CD4-positive, CD25-positive, alpha-beta regulatory T cell (primary cell): ENCODE data around the gene STARD13. TPM values are rescaled to one million over a fixed set of nuclear protein-coding genes. Genes with fewer than 3 reads are reported as not detected.

Experiments used
- ATAC-seq, 2 donors: fragments of 150-1000 bp; cut with Tn5 transposase; one replicate each; pipeline ENCODE4 v1.10.0; 2021; ENCODE audit warnings: low read depth in 2 of 2, moderate number of reproducible peaks in 2 of 2, moderate library complexity in 1 of 2
- DNase-seq, 3 donors: peaks; one replicate each; pipeline versions ENCODE4 v3.0.0 to v3.0.0-alpha.2; 2012 to 2022; ENCODE audit warnings: mixed read lengths in 1 of 3
- H3K27ac ChIP-seq: one replicate; pipeline ENCODE4 v1.7.0; 2013; ENCODE audit warnings: mild to moderate bottlenecking, low read length; ENCODE audit not compliant: insufficient read depth, poor library complexity, severe bottlenecking
- H3K27me3 ChIP-seq: one replicate; pipeline ENCODE4 v1.7.0; 2013; ENCODE audit warnings: low read length; ENCODE audit not compliant: control insufficient read depth, insufficient read depth
- H3K36me3 ChIP-seq: one replicate; pipeline ENCODE4 v1.7.0; 2013; ENCODE audit warnings: mild to moderate bottlenecking, low read length, moderate library complexity; ENCODE audit not compliant: control insufficient read depth, insufficient read depth
- H3K4me1 ChIP-seq: 2 replicates; pipeline ENCODE4 v1.7.0; 2013; ENCODE audit warnings: mild to moderate bottlenecking, low read length; ENCODE audit not compliant: insufficient read depth, control insufficient read depth, poor library complexity, severe bottlenecking
- H3K4me3 ChIP-seq: one replicate; pipeline ENCODE4 v1.7.0; 2013; ENCODE audit warnings: low read depth, mild to moderate bottlenecking, low read length, moderate library complexity
- H3K9me3 ChIP-seq, 2 experiments: 1 replicate in 1 of 2; 2 replicates in 1 of 2; pipeline ENCODE4 v1.7.0; 2013; ENCODE audit warnings: low read length in 2 of 2, mild to moderate bottlenecking in 1 of 2, moderate library complexity in 1 of 2; ENCODE audit not compliant: control insufficient read depth in 2 of 2
- H3K27ac Mint-ChIP-seq, 3 donors: one replicate each; pipeline ENCODE4 v1.8.0; 2020 to 2022; ENCODE audit warnings: mild to moderate bottlenecking in 3 of 3, mixed read lengths in 3 of 3, moderate library complexity in 2 of 3
- H3K27me3 Mint-ChIP-seq: one replicate; pipeline ENCODE4 v1.8.0; 2022; ENCODE audit warnings: mild to moderate bottlenecking, mixed read lengths
- H3K36me3 Mint-ChIP-seq: one replicate; pipeline ENCODE4 v1.8.0; 2020; ENCODE audit warnings: mixed read lengths
- H3K4me1 Mint-ChIP-seq, 4 donors: one replicate each; pipeline ENCODE4 v1.8.0; 2020 to 2022; ENCODE audit warnings: mixed read lengths in 4 of 4, mild to moderate bottlenecking in 1 of 4
- H3K4me3 Mint-ChIP-seq, 4 donors: one replicate each; pipeline ENCODE4 v1.8.0; 2020 to 2022; ENCODE audit warnings: mild to moderate bottlenecking in 4 of 4, mixed read lengths in 4 of 4, moderate library complexity in 3 of 4
- H3K9me3 Mint-ChIP-seq, 7 donors: one replicate each; pipeline ENCODE4 v1.8.0; 2020 to 2022; ENCODE audit warnings: mixed read lengths in 7 of 7, mild to moderate bottlenecking in 3 of 7, moderate library complexity in 2 of 7
- polyA plus RNA-seq, 4 donors: library from polyadenylated mRNA; unstranded; fragments of 300-500 nt; fragmentation: Illumina TruSeq; gene quantifications; one replicate each; pipeline ENCODE4 v1.2.3, GENCODE V29; 2021
- total RNA-seq: library from RNA; stranded (reverse); gene quantifications from one replicate; pipeline ENCODE4 v1.2.3, GENCODE V29; 2022

Gene STARD13
- total and polyA plus RNA-seq, 5 donors from 2014 or later: not detected

- no peak for ATAC-seq
- no peaks in the 10 kb centered on the region for H3K9me3 ChIP-seq
- H3K4me3 Mint-ChIP-seq: no peak overlapping the region
- DNase-seq: no peak
- no peak overlapping the region for H3K27ac Mint-ChIP-seq
- H3K9me3 Mint-ChIP-seq: peaks cover 0 to 12% (median 3%) of the 10 kb centered on the region in 7 donors
- no peak overlapping the region for H3K27ac ChIP-seq
- no peaks in the 10 kb centered on the region for H3K4me1 Mint-ChIP-seq
- H3K27me3 ChIP-seq: peaks cover 2% of the 10 kb centered on the region
- no peaks in the 10 kb centered on the region for H3K36me3 Mint-ChIP-seq
- H3K36me3 ChIP-seq: no peaks in the 10 kb centered on the region
- H3K4me3 ChIP-seq: no peak overlapping the region
- H3K27me3 Mint-ChIP-seq: peaks cover 11% of the 10 kb centered on the region
- H3K4me1 ChIP-seq: no peaks in the 10 kb centered on the region
Observed at GRCh38 chr13:33235564-33235963, 50.0 kb downstream of the STARD13 start.

DNA sequence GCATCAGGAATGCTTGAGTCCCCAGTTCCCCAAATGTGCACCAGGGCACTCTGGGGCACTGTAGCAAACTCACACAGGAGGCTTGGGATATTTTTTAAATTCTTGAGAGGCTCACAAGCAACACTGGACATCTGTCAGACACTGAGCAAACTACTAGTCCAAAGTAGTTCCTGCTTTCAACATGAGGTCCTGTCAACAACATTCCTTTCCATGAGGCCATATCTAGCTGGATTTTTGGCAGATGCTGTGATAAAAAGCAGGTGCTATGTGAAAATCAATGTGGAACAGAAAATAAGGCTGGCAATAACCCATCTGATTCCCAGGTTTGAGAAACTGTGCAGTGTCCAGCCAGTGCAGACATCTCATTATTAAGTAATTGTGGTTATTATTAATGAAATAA, 50.5 kb downstream of the STARD13 start:
- Histone ChIP-seq H3K4me3 (no peak overlapping the region), H3K36me3 (no peaks in the 10 kb centered on the region), H3K4me1 (no peaks in the 10 kb centered on the region), H3K27ac (no peak overlapping the region), H3K9me3 (no peaks in the 10 kb centered on the region), H3K27me3 (peaks cover 2% of the 10 kb centered on the region)
- Mint-ChIP-seq H3K27me3 (peaks cover 11% of the 10 kb centered on the region), H3K4me1 (no peaks in the 10 kb centered on the region), H3K36me3 (no peaks in the 10 kb centered on the region), H3K27ac (no peak overlapping the region), H3K4me3 (no peak overlapping the region), H3K9me3 (peaks cover 0 to 12% (median 3%) of the 10 kb centered on the region in 7 donors)
- ATAC-seq (no peak), DNase-seq (no peak)

GRCh38 chr13:33233547-33233946, 52.0 kb downstream of the STARD13 start:
- H3K9me3 Mint-ChIP-seq: peaks cover 0 to 12% (median 3%) of the 10 kb centered on the region in 7 donors
- DNase-seq (no peak), ATAC-seq (no peak)
- peaks cover 0 to 3% (median 3%) of the 10 kb centered on the region in 4 donors for H3K4me1 Mint-ChIP-seq
- Histone ChIP-seq H3K27me3 (peaks cover 2% of the 10 kb centered on the region), H3K36me3 (no peaks in the 10 kb centered on the region), H3K9me3 (no peaks in the 10 kb centered on the region), H3K4me3 (no peak overlapping the region), H3K27ac (no peak overlapping the region), H3K4me1 (peaks cover 3% of the 10 kb centered on the region)
- H3K27ac Mint-ChIP-seq: peak overlapping the region in 1 of 3 donors; percentile 54
- H3K4me3 Mint-ChIP-seq: no peak overlapping the region
- no peaks in the 10 kb centered on the region for H3K36me3 Mint-ChIP-seq
- peaks cover 5% of the 10 kb centered on the region for H3K27me3 Mint-ChIP-seq

- H3K27ac Mint-ChIP-seq: no peak overlapping the region
- peaks cover 2% of the 10 kb centered on the region for H3K27me3 ChIP-seq
- peaks cover 0 to 5% (median 3%) of the 10 kb centered on the region in 4 donors for H3K4me1 Mint-ChIP-seq
- H3K9me3 ChIP-seq: no peaks in the 10 kb centered on the region
- no peak overlapping the region for H3K4me3 Mint-ChIP-seq
- H3K36me3 ChIP-seq: no peaks in the 10 kb centered on the region
- DNase-seq (no peak), ATAC-seq (no peak)
- no peaks in the 10 kb centered on the region for H3K36me3 Mint-ChIP-seq
- no peak overlapping the region for H3K4me3 ChIP-seq
- peaks cover 5% of the 10 kb centered on the region for H3K27me3 Mint-ChIP-seq
- H3K27ac ChIP-seq: no peak overlapping the region
- peaks cover 0 to 12% (median 3%) of the 10 kb centered on the region in 7 donors for H3K9me3 Mint-ChIP-seq
- H3K4me1 ChIP-seq: peaks cover 3% of the 10 kb centered on the region
Observed at GRCh38 chr13:33232883-33233282, 52.7 kb downstream of the STARD13 start.

DNA sequence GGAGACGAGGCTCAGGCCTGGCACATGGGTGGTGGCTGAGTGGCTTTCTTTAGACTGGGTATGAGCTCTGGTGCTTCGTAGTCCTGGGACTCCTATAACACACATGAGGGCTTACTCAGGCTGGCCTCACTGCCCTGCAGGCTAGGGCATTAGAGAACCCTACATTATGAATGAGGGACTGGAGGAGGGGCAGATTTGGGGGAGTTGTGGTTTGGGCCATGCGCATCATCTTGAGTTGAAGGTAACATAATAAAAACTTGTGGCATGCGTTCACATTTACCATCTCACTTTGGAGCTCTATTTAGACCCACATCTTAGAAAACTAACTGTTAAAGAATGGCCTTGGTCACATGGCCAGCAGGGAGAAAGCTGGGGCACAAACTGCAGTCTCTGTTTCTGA, 54.2 kb downstream of the STARD13 start:
- Mint-ChIP-seq H3K4me1 (peaks cover 0 to 5% (median 3%) of the 10 kb centered on the region in 4 donors), H3K27ac (no peak overlapping the region), H3K27me3 (peaks cover 9% of the 10 kb centered on the region), H3K9me3 (peaks cover 0 to 12% (median 2%) of the 10 kb centered on the region in 7 donors), H3K4me3 (no peak overlapping the region), H3K36me3 (no peaks in the 10 kb centered on the region)
- no peak overlapping the region for H3K4me3 ChIP-seq
- no peaks in the 10 kb centered on the region for H3K9me3 ChIP-seq
- H3K4me1 ChIP-seq: peaks cover 3% of the 10 kb centered on the region
- H3K36me3 ChIP-seq: no peaks in the 10 kb centered on the region
- H3K27ac ChIP-seq: no peak overlapping the region
- DNase-seq (no peak), ATAC-seq (no peak)
- peaks cover under 1% of the 10 kb centered on the region for H3K27me3 ChIP-seq

GRCh38 chr13:33230178-33230881, 55.2 kb downstream of the STARD13 start:
- Mint-ChIP-seq H3K9me3 (peaks cover 0 to 12% (median 2%) of the 10 kb centered on the region in 7 donors), H3K4me1 (peaks cover 0 to 5% (median 3%) of the 10 kb centered on the region in 4 donors), H3K27me3 (peaks cover 10% of the 10 kb centered on the region), H3K4me3 (no peak overlapping the region), H3K27ac (no peak overlapping the region), H3K36me3 (no peaks in the 10 kb centered on the region)
- Histone ChIP-seq H3K27me3 (peaks cover 2% of the 10 kb centered on the region), H3K36me3 (no peaks in the 10 kb centered on the region), H3K27ac (no peak overlapping the region), H3K4me1 (peaks cover 3% of the 10 kb centered on the region), H3K9me3 (no peaks in the 10 kb centered on the region), H3K4me3 (no peak overlapping the region)
- DNase-seq: no peak
- ATAC-seq: no peak

DNA sequence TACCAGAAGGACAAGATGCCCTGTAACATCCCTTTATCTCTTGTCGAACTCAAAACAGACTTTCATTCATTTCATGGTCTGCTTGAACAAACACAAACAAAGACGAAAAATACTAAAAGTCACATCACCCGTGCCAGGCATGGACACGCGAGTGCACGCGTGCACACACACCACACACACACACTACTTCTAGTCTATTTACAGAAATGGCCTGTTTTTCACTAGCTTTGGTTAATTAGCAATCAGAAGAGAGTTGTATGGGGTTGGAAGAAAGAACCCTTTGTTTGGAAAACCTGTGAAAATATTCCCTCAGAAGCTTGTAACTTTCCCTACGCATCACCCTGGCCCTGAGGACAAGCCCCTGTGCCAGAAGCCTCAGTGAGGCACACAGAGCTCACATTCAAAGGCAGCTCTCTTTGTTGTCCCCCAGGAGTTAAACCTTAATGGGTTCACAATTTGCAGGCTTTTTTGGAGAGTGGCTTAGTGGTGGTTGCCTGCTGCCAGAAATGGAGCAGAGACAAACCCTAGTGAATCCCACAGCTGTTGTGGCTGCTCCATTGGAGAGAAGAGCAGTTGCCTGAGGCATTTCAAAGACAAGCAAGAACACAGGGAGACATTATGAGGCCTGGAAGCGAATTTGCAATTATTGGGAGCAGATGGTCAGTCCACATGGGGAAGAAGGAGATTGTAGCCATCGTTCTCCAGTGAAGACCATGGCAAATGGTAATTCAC, 55.9 kb downstream of the STARD13 start:
- Histone ChIP-seq H3K4me1 (peaks cover 3% of the 10 kb centered on the region), H3K27ac (no peak overlapping the region), H3K27me3 (peaks cover 3% of the 10 kb centered on the region), H3K9me3 (no peaks in the 10 kb centered on the region), H3K4me3 (no peak overlapping the region), H3K36me3 (no peaks in the 10 kb centered on the region)
- ATAC-seq (no peak), DNase-seq (no peak)
- Mint-ChIP-seq H3K4me1 (peaks cover 0 to 5% (median 3%) of the 10 kb centered on the region in 4 donors), H3K27ac (no peak overlapping the region), H3K9me3 (peaks cover 0 to 12% (median 2%) of the 10 kb centered on the region in 7 donors), H3K4me3 (no peak overlapping the region), H3K36me3 (no peaks in the 10 kb centered on the region), H3K27me3 (peaks cover 13% of the 10 kb centered on the region)
